ACC112 (cell line): ENCODE data around the gene PON3.
A peak's percentile ranks its signal among the peaks of the same experiment; 100 is the strongest.

ENCODE experiments used
- H2AFZ ChIP-seq: fragments of 200-600 bp; sonication (generic); one replicate; pipeline ENCODE4 v1.6.0; 2017; ENCODE audit warnings: antibody characterized with exemption, low read length; ENCODE audit not compliant: unreplicated experiment
- H3K27ac ChIP-seq: fragments of 200-600 bp; sonication (generic); 2 replicates; pipeline ENCODE4 v1.5.1; 2014; ENCODE audit warnings: low read depth, mild to moderate bottlenecking, antibody characterized with exemption, low read length, moderate library complexity
- H3K27me3 ChIP-seq: fragments of 200-600 bp; sonication (generic); 2 replicates; pipeline ENCODE4 v1.6.1; 2014; ENCODE audit warnings: mild to moderate bottlenecking, antibody characterized with exemption, low read length, moderate library complexity, mixed read lengths; ENCODE audit not compliant: insufficient read depth
- H3K36me3 ChIP-seq: fragments of 200-600 bp; sonication (generic); 2 replicates; pipeline ENCODE4 v1.6.1; 2016; ENCODE audit warnings: mild to moderate bottlenecking, antibody characterized with exemption, low read length, moderate library complexity, mixed read lengths; ENCODE audit not compliant: insufficient read depth
- H3K4me1 ChIP-seq: fragments of 200-600 bp; sonication (generic); one replicate; pipeline ENCODE4 v1.6.1; 2016; ENCODE audit warnings: low read length, mixed read lengths; ENCODE audit not compliant: insufficient read depth, unreplicated experiment, control insufficient read depth
- H3K4me3 ChIP-seq: fragments of 200-600 bp; sonication (generic); 2 replicates; pipeline ENCODE4 v1.5.1; 2014; ENCODE audit warnings: mild to moderate bottlenecking, low read depth, low read length
- H3K79me2 ChIP-seq: fragments of 200-600 bp; sonication (generic); one replicate; pipeline ENCODE4 v1.6.0; 2016; ENCODE audit warnings: low read length; ENCODE audit not compliant: control insufficient read depth, unreplicated experiment, insufficient read depth

Gene PON3

GRCh38 chr7:95411666-95412065 lies 15.5 kb upstream of the PON3 start:
- Histone ChIP-seq H3K36me3 (peaks cover 5% of the 10 kb centered on the region; the same call in 1 of the 2 replicates), H3K79me2 (no peaks in the 10 kb centered on the region), H3K27ac (no peak overlapping the region), H3K27me3 (no peaks in the 10 kb centered on the region), H3K4me3 (no peak overlapping the region), H2AFZ (no peak overlapping the region), H3K4me1 (no peaks in the 10 kb centered on the region)

GRCh38 chr7:95411036-95411435 lies 14.9 kb upstream of the PON3 start:
- Histone ChIP-seq H3K4me1 (no peaks in the 10 kb centered on the region), H3K27ac (no peak overlapping the region), H3K36me3 (peaks cover 5% of the 10 kb centered on the region; the same call in 1 of the 2 replicates), H3K79me2 (no peaks in the 10 kb centered on the region), H2AFZ (no peak overlapping the region), H3K4me3 (no peak overlapping the region), H3K27me3 (no peaks in the 10 kb centered on the region)

- H3K4me1 ChIP-seq, result no peaks in the 10 kb centered on the region
- H2AFZ ChIP-seq, result no peak overlapping the region
- no peaks in the 10 kb centered on the region for H3K79me2 ChIP-seq
- H3K27ac ChIP-seq, result no peak overlapping the region
- no peak overlapping the region for H3K4me3 ChIP-seq
- no peaks in the 10 kb centered on the region for H3K27me3 ChIP-seq
- peaks cover 14% of the 10 kb centered on the region for H3K36me3 ChIP-seq
These were observed 11.6 kb upstream of the PON3 start for GRCh38 chr7:95407751-95408150.

- no peaks in the 10 kb centered on the region for H3K27me3 ChIP-seq
- no peaks in the 10 kb centered on the region for H3K4me1 ChIP-seq
These were observed 9.6 kb upstream of the PON3 start for GRCh38 chr7:95405800-95406199.

GRCh38 chr7:95405208-95405607 lies 9.0 kb upstream of the PON3 start:
- no peaks in the 10 kb centered on the region for H3K4me1 ChIP-seq
- no peak overlapping the region for H3K27ac ChIP-seq
- no peak overlapping the region for H2AFZ ChIP-seq
- no peaks in the 10 kb centered on the region for H3K79me2 ChIP-seq
- H3K27me3 ChIP-seq, result no peaks in the 10 kb centered on the region
- peaks cover 12% of the 10 kb centered on the region for H3K36me3 ChIP-seq
- H3K4me3 ChIP-seq, result no peak overlapping the region

More at GRCh38 chr7:95405800-95406199, 9.6 kb upstream of the PON3 start:
- H3K79me2 ChIP-seq, result no peaks in the 10 kb centered on the region
- H3K4me3 ChIP-seq, result no peak overlapping the region
- H3K36me3 ChIP-seq, result peaks cover 14% of the 10 kb centered on the region
- no peak overlapping the region for H3K27ac ChIP-seq
- H2AFZ ChIP-seq, result no peak overlapping the region

GRCh38 chr7:95404316-95404865 lies 8.2 kb upstream of the PON3 start:
- H3K4me3 ChIP-seq, result no peak overlapping the region
- H3K27ac ChIP-seq, result no peak overlapping the region
- peaks cover 9% of the 10 kb centered on the region; the same call in 1 of the 2 replicates for H3K36me3 ChIP-seq
- no peaks in the 10 kb centered on the region for H3K27me3 ChIP-seq
- no peak overlapping the region for H2AFZ ChIP-seq
- H3K4me1 ChIP-seq, result no peaks in the 10 kb centered on the region
- H3K79me2 ChIP-seq, result no peaks in the 10 kb centered on the region

- Histone ChIP-seq H3K4me1 (no peaks in the 10 kb centered on the region), H2AFZ (no peak overlapping the region), H3K79me2 (no peaks in the 10 kb centered on the region), H3K36me3 (no peaks in the 10 kb centered on the region), H3K27ac (no peak overlapping the region), H3K27me3 (peaks cover 11% of the 10 kb centered on the region; the same call in 1 of the 2 replicates), H3K4me3 (no peak overlapping the region)
These were observed 2.2 kb upstream of the PON3 start for GRCh38 chr7:95398155-95398940.

- H3K27me3 ChIP-seq, result peaks cover 11% of the 10 kb centered on the region; the same call in 1 of the 2 replicates
- no peak overlapping the region for H3K27ac ChIP-seq
- H3K36me3 ChIP-seq, result no peaks in the 10 kb centered on the region
- H3K79me2 ChIP-seq, result no peaks in the 10 kb centered on the region
- no peak overlapping the region for H2AFZ ChIP-seq
- H3K4me1 ChIP-seq, result no peaks in the 10 kb centered on the region
- H3K4me3 ChIP-seq, result no peak overlapping the region
These were observed 1.2 kb upstream of the PON3 start for GRCh38 chr7:95397381-95397780.

GRCh38 chr7:95395755-95396135 lies 430 bp downstream of the PON3 start:
- no peak overlapping the region for H3K27ac ChIP-seq
- H2AFZ ChIP-seq, result no peak overlapping the region
- H3K4me3 ChIP-seq, result peak overlapping the region; percentile 68
- H3K27me3 ChIP-seq, result peaks cover 11% of the 10 kb centered on the region; the same call in 1 of the 2 replicates
- no peaks in the 10 kb centered on the region for H3K79me2 ChIP-seq
- H3K36me3 ChIP-seq, result no peaks in the 10 kb centered on the region
- no peaks in the 10 kb centered on the region for H3K4me1 ChIP-seq

- Histone ChIP-seq H3K27me3 (peaks cover 11% of the 10 kb centered on the region; the same call in 1 of the 2 replicates), H3K27ac (no peak overlapping the region), H3K4me3 (no peak overlapping the region), H3K36me3 (no peaks in the 10 kb centered on the region), H3K79me2 (no peaks in the 10 kb centered on the region), H2AFZ (no peak overlapping the region), H3K4me1 (no peaks in the 10 kb centered on the region)
These were observed 1.8 kb downstream of the PON3 start for GRCh38 chr7:95394370-95394769.

GRCh38 chr7:95391761-95392160 lies 4.4 kb downstream of the PON3 start:
- H2AFZ ChIP-seq, result no peak overlapping the region
- no peaks in the 10 kb centered on the region for H3K79me2 ChIP-seq
- no peak overlapping the region for H3K4me3 ChIP-seq
- no peaks in the 10 kb centered on the region for H3K36me3 ChIP-seq
- H3K27ac ChIP-seq, result no peak overlapping the region
- H3K4me1 ChIP-seq, result no peaks in the 10 kb centered on the region
- peaks cover 9% of the 10 kb centered on the region; the same call in 1 of the 2 replicates for H3K27me3 ChIP-seq
